OCI-LY1 (cell line): ENCODE measurements around the gene COX6B2.

Experiments used
- CTCF ChIP-seq: fragments of 200-600 bp; sonication (generic), shearing (Covaris generic); IDR thresholded peaks from 2 replicates; pipeline ENCODE4 v1.5.1; 2017; ENCODE audit warnings: mild to moderate bottlenecking, antibody characterized with exemption, low read length, moderate library complexity, mixed read lengths
- EZH2 ChIP-seq: fragments of 200-600 bp; sonication (generic), shearing (Covaris generic); IDR thresholded peaks from 2 replicates; pipeline ENCODE4 v1.8.0; 2017; ENCODE audit warnings: borderline replicate concordance, mixed run types, mild to moderate bottlenecking, antibody characterized with exemption, low read length, moderate library complexity, mixed read lengths

- TF ChIP-seq CTCF (no peak), EZH2 (no peak)
Observed at GRCh38 chr19:55346725-55347441, 7.6 kb downstream of the COX6B2 start.
